ENCODE results near the gene CFAP92.

The CFAP92 gene

GRCh38 chr3:129025691-129026435 lies 32.0 kb upstream of the CFAP92 start:
- DNase-seq, result no peak

DNA sequence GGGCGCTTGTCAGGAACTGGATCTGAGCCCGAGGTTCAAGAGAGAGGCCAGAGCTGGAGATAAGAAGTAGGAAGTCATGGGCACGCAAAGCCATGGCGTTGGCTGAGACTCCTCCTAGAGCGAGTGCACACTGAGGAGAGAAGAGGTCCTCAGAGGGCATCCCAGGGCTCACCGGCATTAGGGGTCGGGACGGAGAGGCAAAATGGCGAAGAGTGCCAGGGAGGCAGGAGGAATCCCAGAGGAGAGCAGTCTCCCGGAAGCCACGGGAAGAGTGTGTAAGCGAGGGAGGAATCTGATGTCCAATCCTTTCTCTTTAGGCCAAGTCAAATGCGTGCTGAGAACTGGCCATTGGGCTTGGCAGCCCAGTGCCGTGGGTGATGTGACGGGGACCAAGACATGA lies 31.2 kb upstream of the CFAP92 start:
- DNase-seq, result no peak

GRCh38 chr3:129023909-129024308 lies 30.0 kb upstream of the CFAP92 start:
- DNase-seq, result no peak

GRCh38 chr3:129023008-129023358 lies 29.1 kb upstream of the CFAP92 start:
- DNase-seq, result no peak

GRCh38 chr3:129022114-129023007 lies 28.5 kb upstream of the CFAP92 start:
- DNase-seq, result no peak

GRCh38 chr3:129021140-129021551 lies 27.3 kb upstream of the CFAP92 start:
- DNase-seq, result no peak

DNA sequence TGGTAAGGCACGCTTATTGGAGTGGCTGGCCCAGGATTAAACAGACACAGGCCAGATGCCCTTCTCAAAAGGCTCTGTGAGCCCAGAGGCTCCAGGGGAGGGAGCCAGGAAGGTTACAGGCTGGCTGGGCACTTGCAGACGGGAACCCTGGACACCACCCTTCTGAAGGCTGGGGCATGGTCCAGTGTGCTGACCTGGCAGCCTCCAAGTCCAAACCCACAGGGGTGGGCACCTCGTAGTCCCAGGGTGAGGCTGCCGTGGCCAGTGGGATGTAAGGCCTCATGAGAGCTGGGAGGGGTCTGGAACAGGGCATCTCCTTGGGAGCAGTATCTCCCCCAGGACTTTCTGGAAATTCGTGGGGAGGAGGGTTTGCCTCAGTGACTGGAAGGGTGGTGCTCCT lies 26.8 kb upstream of the CFAP92 start:
- no peak for DNase-seq

GRCh38 chr3:129019266-129019665 lies 25.4 kb upstream of the CFAP92 start:
- no peak for DNase-seq

DNA sequence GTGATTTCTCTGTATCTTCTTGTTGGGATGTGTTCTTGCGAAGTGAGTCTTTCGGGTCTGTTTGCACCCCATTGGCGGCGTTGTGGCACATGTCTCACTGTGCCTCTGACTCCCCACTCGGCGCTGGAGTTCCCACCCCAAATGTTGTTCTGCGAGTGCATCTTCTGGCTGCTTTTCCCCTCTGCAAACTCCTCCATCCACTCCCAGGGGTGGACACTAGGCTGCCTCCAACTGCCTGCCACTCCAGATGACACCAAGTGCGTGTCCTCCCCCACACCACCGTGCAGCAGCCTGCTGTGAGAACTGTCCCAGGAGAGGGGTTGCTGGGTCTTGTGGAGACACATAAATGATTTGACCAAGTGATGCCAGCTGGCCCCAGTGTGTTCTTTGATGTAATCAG lies 24.9 kb upstream of the CFAP92 start:
- no peak for DNase-seq

GRCh38 chr3:129018271-129018670 lies 24.4 kb upstream of the CFAP92 start:
- DNase-seq, result no peak

GRCh38 chr3:129017484-129017899 lies 23.6 kb upstream of the CFAP92 start:
- DNase-seq, result no peak

DNA sequence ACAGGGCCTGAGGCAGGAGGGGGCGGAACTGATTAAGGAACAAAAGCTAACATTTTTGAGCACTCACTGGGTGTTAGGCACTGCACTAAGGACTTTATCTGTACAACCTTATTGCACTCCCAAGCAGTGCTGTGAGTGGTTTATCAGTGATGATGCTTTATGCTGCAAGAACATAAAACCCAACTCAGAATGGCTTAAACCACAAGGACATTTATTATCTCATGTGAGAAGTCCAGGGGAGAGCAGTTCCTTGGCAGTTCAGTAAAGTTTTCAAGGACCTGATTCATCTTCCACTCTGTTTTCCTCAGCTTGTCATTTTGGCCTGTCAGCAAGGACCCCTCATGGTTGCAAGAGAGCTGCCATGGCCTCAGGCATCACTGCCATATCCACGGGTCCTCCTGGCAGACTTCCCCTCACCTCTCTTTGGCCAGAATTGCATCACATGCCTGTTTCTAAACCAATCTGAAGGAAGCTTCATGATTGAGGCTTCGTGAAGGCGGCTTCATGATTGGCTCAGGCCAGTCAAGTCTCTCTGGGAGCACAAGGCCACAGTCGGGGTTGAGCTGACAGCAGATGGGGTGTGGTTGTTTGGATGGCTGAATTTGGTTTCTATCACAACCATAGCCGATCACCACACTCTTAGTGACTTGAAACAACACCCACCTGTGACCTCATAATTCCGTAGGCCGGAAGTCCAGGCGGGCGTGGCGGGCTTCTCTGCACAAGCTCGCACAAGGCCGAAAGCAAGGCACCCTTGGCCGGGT lies 23.0 kb upstream of the CFAP92 start:
- DNase-seq, result no peak

DNA sequence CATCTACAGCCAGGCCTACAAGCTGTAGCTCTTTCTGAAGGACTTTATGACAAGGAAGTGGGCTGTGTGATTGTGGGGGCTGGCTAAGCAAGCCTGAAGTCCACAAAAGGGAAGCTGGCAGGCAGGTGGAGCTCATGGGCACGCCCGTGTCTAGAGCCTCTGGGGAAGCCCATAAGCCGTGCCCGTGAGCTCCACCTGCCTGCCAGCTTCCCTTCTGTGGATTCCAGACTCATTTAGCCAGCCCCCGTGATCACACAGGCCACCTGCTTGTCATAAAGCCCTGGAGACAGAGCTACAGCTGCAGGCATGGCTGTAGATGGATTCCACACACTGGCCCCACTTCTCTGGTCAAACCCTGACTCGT lies 22.5 kb upstream of the CFAP92 start:
- peak; percentile 60 to 61 for DNase-seq

GRCh38 chr3:129015388-129016105 lies 21.7 kb upstream of the CFAP92 start:
- peak; percentile 40 to 53 for DNase-seq

DNA sequence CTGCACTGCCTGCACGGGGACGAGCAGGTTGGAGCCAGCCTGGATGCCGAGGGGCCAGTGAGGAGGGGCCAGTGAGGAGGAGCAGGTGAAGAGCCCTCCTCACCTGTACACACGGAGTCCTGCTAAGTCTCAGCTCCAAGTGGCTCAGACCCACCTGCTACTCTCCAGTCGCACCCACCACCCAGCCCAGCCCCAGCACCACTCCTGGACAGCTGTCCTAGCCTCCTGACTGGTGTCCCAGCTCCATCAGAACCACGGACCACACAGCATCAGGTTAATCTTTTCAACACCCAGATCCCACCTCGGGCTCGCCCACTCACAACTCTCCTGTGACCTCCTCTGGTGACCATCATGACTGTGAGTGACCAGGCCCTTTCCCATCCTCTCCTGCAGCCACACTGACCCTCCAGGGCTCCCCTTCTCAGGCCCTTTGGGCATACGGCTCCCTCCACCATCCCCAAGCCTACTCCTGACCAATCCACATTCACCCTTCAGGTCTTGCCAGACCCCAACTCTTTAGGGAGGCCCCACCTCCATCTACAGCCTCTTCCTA lies 21.0 kb upstream of the CFAP92 start:
- DNase-seq, result no peak

DNA sequence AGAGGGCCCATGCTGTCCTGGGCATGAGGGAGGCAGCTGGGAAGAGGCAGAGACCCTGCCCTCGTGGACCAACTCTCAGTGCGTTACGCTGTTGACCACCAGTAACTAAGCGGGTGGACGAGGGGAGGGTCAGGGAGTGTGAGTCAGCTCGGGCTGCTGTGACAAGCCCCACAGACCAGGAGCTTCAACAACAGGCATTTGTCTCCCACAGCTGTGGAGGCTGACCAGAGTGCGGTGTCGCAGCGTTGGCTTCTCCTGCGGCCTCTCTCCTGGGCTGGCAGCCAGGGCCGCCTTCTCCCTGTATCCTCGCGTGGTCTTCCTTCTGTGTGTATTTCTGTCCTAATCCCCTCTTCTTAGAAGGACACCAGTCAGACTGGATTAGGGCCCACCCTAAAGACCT lies 20.3 kb upstream of the CFAP92 start:
- DNase-seq, result no peak

DNA sequence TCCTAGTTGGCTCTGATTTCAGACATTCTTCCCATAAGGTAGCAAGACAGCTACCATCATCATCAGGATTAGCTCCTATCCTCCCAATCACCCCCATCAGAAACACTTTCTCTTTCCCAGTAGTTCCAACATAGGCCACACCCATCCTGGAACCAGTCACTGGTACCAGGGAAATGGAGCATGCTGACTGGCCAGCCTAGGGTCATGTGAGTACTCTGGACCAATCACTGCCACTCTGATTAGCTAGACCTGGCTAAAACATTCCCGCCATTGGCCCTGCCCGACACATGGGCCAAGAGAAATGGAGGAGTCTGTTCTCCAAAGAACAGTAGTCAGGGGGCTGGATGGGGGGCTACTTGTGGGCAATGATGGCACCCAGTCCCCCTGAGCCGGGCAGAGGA lies 19.6 kb upstream of the CFAP92 start:
- DNase-seq, result no peak

DNA sequence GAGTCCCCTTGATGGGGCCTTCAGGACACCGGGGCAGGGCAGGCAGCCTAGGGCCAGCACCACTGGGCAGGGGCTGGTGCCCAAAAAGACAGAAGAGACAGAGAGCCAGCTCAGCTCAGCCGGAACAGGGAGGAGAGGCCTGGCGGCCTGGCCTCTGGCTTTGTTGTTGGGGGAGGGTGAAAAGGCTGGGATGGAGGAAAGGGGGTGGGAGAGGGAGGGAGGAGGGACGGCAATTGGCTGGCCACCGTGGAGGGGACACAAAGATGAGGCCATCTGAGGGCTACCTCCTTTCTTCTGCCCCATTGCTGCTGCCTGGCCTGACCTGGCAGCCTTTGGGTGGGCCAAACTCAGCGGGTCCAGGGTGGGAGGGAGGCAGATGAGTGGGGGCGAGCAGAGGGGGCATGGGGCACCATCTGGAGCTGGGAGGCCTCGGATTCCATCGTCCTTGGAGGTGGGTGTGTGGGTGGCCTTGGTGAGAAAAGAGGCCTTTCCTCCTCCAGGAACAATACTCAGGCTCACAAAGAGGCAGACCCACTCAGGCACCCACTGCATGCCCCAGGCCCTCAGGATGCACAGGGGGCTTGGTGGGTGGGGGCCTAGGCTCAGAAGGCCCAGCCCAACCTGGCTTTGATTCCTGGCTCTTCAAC lies 16.6 kb upstream of the CFAP92 start:
- no peak for DNase-seq

- no peak for DNase-seq
Observed at GRCh38 chr3:129009266-129009665, 15.4 kb upstream of the CFAP92 start.

DNA sequence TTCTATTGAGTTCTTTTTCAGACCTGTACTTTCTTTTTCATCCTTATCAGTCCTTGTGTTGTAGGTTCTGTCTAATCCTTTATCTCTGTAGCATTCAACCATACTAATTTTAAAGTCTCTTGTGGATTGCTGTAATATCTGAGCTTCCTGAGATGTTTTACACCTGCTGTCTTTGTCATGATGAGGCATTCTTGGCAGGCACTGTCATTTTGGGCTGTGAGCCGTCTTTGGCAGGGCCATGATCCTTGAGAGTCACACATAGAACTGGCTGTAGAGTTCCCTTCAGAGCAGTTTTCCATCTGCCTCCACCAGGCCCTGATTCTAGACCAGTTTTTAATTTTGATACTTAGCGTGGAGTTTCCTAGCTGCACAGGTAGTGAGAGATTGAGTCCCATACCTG lies 13.9 kb upstream of the CFAP92 start:
- no peak for DNase-seq

- DNase-seq, result no peak
Observed at GRCh38 chr3:129006864-129007263, 13.0 kb upstream of the CFAP92 start.
